ENCODE measurements around the gene OXER1.

Gene OXER1

DNA sequence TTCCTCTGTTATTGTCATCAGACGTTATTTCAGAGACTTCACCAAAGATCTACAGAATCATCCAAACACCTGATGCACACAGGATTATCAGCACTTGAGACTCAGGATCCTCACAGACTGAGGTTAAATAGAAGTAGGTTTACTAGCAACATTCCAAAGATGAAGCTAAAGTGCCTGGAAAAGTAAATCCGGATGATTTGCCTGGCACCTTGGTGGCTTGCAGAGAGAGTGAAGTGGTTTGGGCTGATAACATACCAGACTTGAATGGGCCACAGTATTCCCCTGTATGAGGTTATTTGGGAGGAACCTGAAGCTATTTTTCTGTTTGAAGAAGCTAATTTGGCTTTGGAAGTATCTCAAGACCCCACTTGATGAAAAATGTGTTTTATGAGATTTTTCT is 51.0 kb downstream of the OXER1 start:
- Histone ChIP-seq H3K79me2 (ENCODE audit: insufficient read depth, low read depth) (no peaks in the 10 kb centered on the region), H3K27me3 (ENCODE audit: insufficient read depth, low read depth) (no peaks in the 10 kb centered on the region), H3K4me1 (ENCODE audit: low read depth, poor library complexity, severe bottlenecking) (no peaks in the 10 kb centered on the region), H3K4me2 (no peak overlapping the region), H2AFZ (ENCODE audit: low read depth) (no peak overlapping the region), H4K20me1 (ENCODE audit: insufficient read depth) (no peaks in the 10 kb centered on the region), H3K4me3 (IDR thresholded peaks at IDR 0.05; ENCODE audit: insufficient read depth, low read depth, low read length) (no peak overlapping the region), H3K27ac (no peak overlapping the region), H3K9ac (no peak overlapping the region), H3K36me3 (ENCODE audit: insufficient read depth) (no peaks in the 10 kb centered on the region)
- no peak for TF ChIP-seq CTCF (conservative IDR thresholded peaks at IDR 0.05; ENCODE audit: low read depth, low read length)

Data from KMS-11 (cell line).